SW 1271 (cell line): ENCODE results near the gene BTK.

Experiments
- DNase-seq, 2 experiments: peaks; one replicate each; lab custom pipeline; 2025; lab: John Stamatoyannopoulos, UW

The BTK gene

DNA sequence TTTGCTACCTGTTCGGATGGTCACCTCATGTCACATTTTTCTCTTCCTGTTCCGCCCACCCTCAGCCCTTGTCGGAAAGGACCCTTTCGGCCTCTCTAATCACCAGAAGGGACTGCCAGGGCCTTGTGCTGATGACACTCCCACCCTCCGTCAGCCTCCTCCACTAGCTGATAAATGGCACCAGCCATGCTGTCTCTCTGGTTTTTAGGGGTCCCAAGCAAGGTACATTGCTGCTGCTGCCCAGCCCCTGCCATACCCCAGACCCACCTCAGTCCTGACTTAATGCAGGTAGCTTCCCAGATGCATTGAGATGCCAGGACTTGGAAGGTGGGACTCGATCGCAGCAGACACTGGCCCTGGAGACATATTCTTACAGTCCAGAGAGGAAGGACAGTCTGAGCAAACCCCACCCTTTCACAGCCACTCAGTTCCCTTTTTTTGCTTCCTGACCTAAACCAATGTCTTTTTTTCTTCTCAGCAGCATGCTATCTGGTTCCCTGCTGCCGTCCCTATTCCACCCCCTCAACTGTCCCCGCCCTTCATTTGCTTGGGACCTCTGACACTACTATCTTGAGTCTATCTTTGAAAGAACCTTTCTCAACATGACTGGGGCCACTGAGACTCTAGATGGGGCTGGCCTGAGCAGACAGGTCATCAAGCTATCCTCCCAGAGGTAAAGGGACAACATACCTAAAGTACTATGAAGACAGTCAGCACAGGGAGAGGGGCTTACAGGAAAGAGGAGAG, at the start of gene BTK:
TSS of gene BTK (minus strand) at position 397 of the 747 bp plus-strand sequence. CDS start 10,907 bp downstream, outside the sequence.
- no peak for DNase-seq

GRCh38 chrX:101430457-101431078, 44.6 kb upstream of the BTK start:
- no peak for DNase-seq

GRCh38 chrX:101429934-101430333, 43.9 kb upstream of the BTK start:
- no peak for DNase-seq

GRCh38 chrX:101427954-101428353, 42.0 kb upstream of the BTK start:
- DNase-seq, result no peak

GRCh38 chrX:101419489-101419888, 33.5 kb upstream of the BTK start:
- DNase-seq, result no peak

DNA sequence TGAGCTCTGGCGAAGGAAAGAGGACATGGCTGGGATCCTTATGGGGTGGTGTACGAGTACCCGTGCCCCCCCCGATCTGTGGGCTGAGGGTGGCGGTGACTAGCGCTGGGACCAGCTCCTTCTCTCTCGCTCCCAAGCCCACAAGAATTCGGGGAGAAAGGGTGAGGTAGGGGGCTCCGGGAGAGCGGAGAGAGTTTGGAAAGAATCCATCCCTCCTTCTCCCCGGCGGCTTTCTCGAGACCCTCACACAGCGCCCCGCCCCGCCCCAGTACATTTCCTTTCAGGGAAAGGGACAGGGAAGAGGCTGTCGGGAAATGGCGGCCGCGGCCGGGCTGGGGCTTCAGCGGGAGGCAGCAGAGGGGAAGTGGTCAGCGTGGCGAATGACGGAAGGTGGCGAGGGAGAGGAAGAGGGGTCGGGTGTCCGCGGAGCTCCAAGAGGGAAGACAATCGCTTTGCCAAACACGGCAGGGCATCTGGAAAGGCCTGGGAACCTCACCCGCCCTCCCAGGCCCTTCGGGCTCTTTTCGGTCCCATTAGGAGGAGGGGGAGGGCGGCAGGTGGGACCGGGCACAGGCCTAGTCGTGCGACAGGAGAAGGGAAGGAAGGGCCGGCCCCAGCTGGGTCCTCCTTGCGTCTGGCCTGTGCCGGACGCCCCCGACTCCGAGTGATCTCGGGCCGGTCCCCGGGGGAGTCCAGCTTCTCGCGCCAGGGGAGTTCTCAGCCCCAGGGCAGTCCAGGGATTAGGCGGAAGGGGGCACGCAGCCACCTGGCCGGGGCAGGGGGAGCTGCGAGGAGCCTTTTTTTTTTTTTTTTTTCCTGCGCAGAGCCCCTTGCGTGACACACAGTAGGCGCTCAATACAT, 32.2 kb upstream of the BTK start:
- no peak for DNase-seq

GRCh38 chrX:101417190-101417589, 31.2 kb upstream of the BTK start:
- no peak for DNase-seq

GRCh38 chrX:101416691-101417090, 30.7 kb upstream of the BTK start:
- no peak for DNase-seq

DNA sequence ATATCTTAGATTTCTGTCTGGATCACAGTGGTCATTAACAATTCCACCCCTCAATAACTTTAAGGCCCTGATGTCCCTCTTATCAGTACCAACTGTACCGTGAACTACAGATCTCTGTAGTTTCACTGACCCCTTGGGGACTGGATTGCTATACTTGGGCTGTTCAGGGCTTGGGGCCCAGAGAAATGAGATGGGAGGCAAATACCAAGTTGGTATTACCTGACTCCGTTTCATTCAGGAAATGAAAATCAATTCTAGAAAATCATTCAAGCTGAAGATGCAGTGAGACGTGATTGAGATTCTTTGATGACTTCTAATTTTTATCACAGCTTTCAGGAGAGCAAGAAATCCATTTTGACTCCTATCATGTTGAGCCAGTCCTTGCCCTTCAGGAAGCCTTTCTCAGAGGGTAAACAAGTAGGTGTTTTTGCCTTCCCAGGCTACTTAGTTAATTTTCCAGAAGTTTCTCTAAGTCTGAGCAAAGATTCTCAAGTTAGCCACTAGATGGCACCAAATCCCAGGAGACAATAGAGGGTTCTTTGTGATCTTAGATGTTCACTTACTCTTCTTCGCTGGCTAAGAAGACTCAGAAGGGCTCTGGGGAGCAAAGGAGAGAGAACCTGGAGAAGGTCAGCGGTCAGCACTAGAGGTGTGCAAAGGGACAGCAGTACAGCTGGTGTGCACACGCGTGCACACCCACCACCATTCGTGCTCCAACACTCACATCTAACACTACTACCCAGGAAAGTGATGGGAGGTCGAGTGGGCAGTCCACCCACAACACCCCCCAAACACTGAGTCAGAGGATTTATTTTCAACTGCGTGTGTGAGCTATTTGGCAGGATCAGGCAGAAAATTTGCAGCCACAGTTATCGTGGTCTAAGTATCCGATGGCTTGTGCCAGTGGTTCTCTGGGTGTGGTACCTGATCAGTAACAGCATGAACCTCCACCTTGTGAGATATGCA, 29.5 kb upstream of the BTK start:
- peak in 1 of 2 experiments; percentile 7 for DNase-seq

DNA sequence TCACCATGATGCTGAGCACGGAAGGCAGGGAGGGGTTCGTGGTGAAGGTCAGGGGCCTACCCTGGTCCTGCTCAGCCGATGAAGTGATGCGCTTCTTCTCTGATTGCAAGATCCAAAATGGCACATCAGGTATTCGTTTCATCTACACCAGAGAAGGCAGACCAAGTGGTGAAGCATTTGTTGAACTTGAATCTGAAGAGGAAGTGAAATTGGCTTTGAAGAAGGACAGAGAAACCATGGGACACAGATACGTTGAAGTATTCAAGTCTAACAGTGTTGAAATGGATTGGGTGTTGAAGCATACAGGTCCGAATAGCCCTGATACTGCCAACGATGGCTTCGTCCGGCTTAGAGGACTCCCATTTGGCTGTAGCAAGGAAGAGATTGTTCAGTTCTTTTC, 26.0 kb upstream of the BTK start:
- no peak for DNase-seq

DNA sequence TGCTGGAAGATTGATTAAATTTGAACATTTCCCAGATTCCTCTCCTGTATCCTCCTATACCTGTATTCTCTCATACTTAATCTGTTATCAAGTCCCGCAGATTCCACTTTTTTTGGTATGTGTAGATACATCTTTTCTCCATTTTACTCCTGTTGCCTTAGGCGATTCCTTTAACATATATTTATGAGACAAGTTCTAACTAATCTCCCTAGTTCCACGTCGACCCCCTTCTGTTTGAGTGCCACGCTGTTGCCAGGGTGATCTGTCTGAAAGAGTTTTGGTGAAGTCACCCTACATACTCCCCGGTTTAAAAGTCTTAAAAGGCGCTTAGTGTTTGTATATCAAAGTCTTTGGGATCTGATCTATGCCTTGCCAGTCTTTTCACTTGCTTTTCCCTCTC, 24.5 kb upstream of the BTK start:
- DNase-seq, result no peak

GRCh38 chrX:101409043-101409442, 23.1 kb upstream of the BTK start:
- DNase-seq, result no peak

DNA sequence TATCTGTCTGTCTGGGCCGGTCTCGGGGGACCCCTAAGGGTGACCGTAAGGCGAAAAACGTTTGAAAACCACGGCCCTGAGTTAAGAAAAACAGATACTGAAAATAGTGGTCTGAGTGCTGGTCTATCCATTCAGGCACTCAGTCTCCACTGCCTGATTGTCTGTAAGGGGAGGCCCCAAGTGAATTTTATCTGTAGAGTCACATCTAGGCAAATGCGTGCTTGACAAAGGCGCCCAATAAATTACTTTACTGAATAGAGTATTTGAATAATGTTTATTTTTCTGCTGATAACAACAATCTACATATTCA, 22.5 kb upstream of the BTK start:
- DNase-seq, result no peak

GRCh38 chrX:101407748-101408531, 21.9 kb upstream of the BTK start, which contains the start of the genes GLA and HNRNPH2:
TSS of gene GLA (minus strand) at chrX:101407925. CDS start at chrX:101407903, 22 bp downstream.
TSS of gene HNRNPH2 (plus strand) at chrX:101408222. CDS start at chrX:101411989, 3,767 bp downstream.
- peak; percentile 77 to 92 for DNase-seq

GRCh38 chrX:101407167-101407747, 21.3 kb upstream of the BTK start:
- DNase-seq, result no peak

DNA sequence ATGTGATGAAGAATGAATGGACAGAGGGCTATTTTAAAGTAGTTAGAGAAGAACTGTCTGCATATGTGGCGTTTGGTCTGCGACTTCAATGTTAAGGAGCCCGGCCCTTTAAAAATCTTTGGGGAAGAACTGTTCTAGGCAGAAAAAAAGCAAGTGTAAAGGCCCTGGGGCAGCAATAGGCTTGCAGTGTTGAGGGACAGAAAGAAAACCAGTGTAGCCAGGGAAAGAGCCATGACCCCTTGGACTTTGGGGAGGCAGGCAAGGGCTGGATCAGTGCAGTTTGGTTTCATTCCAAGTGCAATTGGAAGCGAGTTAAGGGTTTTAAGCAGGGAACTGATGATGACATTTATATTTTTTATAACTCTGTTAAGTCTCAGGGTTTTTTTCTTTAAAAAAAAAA, 13.8 kb upstream of the BTK start:
- no peak for DNase-seq

- DNase-seq, result no peak
These were observed 12.7 kb upstream of the BTK start for GRCh38 chrX:101398694-101399093.

- no peak for DNase-seq
These were observed 11.8 kb upstream of the BTK start for GRCh38 chrX:101397779-101398178.

GRCh38 chrX:101395789-101396188, 9.8 kb upstream of the BTK start:
- DNase-seq, result no peak

GRCh38 chrX:101394372-101394771, 8.4 kb upstream of the BTK start:
- DNase-seq, result no peak
